Transverse colon (tissue), 4 donors: ENCODE measurements around the gene CRMP1.

ENCODE experiments used
- POLR2A ChIP-seq: fragments of 450-650 bp; IDR thresholded peaks from one replicate; pipeline ENCODE4 v1.6.1; 2016; ENCODE audit warnings: antibody characterized with exemption, mild to moderate bottlenecking, moderate library complexity
- POLR2AphosphoS5 ChIP-seq, 3 donors: sonication (generic); formaldehyde crosslinking; IDR thresholded peaks; one replicate each; pipeline ENCODE4 v1.6.1; 2016; ENCODE audit warnings: antibody characterized with exemption in 3 of 3
- TF ChIP-seq, protein P1 (sequence below), 5 experiments: fragments of 200-600 bp in 3 of 5; fragments of 450-650 bp in 2 of 5; sonication (generic) in 3 of 5; IDR thresholded peaks; 1 replicate in 2 of 5; 2 replicates in 3 of 5; pipeline ENCODE4 v1.5.1; 2016 to 2017; ENCODE audit warnings: antibody characterized with exemption in 5 of 5, inconsistent platforms in 3 of 5, mild to moderate bottlenecking in 2 of 5, moderate library complexity in 1 of 5

DNA sequence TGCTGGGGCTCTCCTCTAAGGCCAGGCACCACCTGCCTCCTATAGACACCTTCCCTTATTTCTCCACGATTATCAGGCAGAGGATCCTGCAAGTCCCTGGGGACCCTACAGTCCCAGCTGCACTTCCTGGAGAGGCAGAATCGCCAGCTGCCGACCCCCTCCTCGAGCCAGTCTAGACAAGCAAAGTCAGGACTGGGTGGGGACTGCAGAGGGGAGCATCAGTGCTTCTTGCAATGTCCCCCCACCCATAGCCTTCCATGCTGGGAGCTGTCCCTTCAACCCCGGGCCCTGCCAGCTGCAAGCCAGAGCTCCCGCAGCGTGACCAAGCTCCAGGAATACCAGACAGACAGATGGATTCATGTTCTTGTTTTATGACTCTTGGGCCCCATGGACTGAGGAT lies 1.4 kb upstream of the CRMP1 start:
- TF ChIP-seq, protein P1, sequence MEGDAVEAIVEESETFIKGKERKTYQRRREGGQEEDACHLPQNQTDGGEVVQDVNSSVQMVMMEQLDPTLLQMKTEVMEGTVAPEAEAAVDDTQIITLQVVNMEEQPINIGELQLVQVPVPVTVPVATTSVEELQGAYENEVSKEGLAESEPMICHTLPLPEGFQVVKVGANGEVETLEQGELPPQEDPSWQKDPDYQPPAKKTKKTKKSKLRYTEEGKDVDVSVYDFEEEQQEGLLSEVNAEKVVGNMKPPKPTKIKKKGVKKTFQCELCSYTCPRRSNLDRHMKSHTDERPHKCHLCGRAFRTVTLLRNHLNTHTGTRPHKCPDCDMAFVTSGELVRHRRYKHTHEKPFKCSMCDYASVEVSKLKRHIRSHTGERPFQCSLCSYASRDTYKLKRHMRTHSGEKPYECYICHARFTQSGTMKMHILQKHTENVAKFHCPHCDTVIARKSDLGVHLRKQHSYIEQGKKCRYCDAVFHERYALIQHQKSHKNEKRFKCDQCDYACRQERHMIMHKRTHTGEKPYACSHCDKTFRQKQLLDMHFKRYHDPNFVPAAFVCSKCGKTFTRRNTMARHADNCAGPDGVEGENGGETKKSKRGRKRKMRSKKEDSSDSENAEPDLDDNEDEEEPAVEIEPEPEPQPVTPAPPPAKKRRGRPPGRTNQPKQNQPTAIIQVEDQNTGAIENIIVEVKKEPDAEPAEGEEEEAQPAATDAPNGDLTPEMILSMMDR (IDR thresholded peaks at IDR 0.05) = no peak
- TF ChIP-seq POLR2A = no peak
- no peak for TF ChIP-seq POLR2AphosphoS5 (IDR thresholded peaks at IDR 0.05)
